Choroid plexus epithelial cell (primary cell): ENCODE measurements around the gene KIT.

Source experiments
- DNase-seq: peaks from one replicate; pipeline ENCODE4 v3.0.0-alpha.2; 2010; ENCODE audit warnings: low read depth
- H3K4me3 ChIP-seq: 2 replicates; pipeline ENCODE4 v1.5.1; 2011; ENCODE audit warnings: low read depth, mild to moderate bottlenecking, control low read depth, low read length, moderate library complexity
- TF ChIP-seq, protein P1 (sequence below): conservative IDR thresholded peaks from 2 replicates; pipeline ENCODE4 v1.5.1; 2011; ENCODE audit warnings: low read depth, mild to moderate bottlenecking, control low read depth, inconsistent platforms, low read length, moderate library complexity

KIT gene

DNA sequence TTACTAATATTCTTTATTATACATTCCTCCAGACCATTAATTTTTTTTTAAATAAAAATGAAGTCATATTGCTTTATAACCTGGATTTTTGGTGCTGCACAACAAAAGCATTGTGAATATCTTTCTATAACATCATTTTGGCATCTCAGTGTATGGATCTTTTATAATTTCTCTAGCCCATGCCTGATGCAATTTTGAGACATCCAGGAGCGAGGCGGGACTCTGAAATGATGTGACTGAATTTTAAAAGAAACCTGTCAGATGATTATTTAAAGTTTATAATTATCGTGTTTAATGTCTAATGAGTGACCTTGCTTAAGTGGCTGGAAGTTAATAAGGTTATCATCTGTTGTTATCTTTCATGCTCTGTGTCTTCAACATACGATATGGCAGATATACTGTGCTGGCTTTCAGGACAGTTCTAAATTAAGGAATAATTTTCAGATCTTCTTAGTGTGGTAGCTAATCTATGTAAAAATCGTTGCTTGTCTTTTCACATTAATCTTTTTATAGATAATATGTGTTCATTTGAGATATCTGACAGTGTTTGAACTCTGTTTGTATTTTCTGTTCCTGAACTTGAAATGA is 58.8 kb downstream of the KIT start:
- DNase-seq: no peak
- TF ChIP-seq, protein P1, sequence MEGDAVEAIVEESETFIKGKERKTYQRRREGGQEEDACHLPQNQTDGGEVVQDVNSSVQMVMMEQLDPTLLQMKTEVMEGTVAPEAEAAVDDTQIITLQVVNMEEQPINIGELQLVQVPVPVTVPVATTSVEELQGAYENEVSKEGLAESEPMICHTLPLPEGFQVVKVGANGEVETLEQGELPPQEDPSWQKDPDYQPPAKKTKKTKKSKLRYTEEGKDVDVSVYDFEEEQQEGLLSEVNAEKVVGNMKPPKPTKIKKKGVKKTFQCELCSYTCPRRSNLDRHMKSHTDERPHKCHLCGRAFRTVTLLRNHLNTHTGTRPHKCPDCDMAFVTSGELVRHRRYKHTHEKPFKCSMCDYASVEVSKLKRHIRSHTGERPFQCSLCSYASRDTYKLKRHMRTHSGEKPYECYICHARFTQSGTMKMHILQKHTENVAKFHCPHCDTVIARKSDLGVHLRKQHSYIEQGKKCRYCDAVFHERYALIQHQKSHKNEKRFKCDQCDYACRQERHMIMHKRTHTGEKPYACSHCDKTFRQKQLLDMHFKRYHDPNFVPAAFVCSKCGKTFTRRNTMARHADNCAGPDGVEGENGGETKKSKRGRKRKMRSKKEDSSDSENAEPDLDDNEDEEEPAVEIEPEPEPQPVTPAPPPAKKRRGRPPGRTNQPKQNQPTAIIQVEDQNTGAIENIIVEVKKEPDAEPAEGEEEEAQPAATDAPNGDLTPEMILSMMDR: no peak
- no peak overlapping the region for H3K4me3 ChIP-seq

DNA sequence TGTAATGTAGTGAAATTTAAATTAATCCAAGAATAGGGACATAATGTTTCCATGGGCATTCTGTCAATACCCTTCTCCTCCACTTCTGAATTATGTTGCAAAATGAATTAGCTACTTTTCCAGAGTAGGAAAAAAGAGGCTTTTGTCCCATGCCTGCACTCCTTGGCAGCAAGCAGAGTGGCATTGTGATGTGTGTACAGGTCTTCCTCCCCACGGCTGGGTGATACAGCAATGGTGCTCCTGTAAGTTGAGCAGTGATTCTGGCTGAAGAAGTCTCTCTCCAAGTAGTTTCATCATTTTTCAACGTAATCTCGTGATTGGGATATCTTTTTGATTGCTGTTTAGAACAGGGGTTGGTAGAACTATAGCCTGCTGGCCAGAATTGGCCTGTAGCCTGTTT is 59.9 kb downstream of the KIT start:
- H3K4me3 ChIP-seq: no peak overlapping the region
- TF ChIP-seq, protein P1: no peak
- no peak for DNase-seq

DNA sequence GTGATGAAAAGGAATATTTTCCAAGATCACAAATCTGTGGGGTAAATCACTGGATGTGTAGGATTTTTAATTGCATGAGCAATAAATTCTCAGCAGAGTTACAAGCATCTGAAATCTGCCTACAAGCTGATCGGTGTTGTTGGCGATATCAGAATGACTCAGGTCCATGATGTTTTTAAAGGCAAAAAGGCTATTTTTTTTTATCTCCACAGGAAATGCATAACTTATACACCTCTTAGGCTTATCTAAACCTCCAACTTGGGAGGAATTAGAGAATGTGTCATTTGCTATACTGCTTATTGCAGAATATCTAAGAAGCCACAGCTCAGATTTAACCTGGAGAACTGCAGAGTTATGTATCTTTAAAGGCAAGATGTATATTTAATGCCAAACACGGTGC is 61.6 kb downstream of the KIT start:
- TF ChIP-seq, protein P1: no peak
- no peak overlapping the region for H3K4me3 ChIP-seq
- peak; percentile 6 for DNase-seq

DNA sequence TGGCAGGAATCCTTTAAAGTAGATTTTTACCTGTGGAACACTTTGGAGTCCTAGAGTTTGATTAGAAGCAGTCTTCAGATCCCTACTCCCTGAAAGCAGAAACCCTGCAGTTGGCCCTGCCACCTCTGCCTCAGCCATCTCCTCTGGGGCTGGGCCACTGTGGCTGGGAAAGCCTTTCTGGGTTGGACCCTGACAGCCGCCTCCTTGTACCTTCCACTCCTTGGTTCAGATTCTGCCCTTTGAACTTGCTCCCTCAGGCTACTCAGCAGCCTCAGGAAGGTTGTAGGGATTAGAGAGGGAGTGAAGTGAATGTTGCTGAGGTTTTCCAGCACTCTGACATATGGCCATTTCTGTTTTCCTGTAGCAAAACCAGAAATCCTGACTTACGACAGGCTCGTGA is 65.5 kb downstream of the KIT start:
- TF ChIP-seq, protein P1: no peak
- no peak overlapping the region for H3K4me3 ChIP-seq
- DNase-seq: no peak

DNA sequence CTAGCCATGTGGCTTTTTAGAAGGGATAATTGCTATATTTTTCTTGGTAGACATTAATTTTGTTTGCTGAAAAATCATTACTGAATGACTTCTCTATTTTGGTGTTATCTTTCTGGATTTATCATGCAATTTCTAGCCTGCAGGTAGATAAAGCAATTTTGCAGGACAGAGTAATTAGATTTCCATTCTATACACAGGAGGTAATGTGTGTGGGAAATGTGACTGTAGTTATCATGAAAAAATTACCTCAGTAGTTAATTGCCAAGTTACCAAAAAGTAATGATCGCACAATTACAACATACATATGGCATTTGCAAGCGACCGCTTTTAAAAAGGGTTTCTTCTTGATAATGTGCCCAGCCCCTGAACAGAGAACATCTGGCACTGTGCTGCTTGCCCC is 66.1 kb downstream of the KIT start:
- DNase-seq: no peak
- TF ChIP-seq, protein P1: no peak
- H3K4me3 ChIP-seq: no peak overlapping the region

DNA sequence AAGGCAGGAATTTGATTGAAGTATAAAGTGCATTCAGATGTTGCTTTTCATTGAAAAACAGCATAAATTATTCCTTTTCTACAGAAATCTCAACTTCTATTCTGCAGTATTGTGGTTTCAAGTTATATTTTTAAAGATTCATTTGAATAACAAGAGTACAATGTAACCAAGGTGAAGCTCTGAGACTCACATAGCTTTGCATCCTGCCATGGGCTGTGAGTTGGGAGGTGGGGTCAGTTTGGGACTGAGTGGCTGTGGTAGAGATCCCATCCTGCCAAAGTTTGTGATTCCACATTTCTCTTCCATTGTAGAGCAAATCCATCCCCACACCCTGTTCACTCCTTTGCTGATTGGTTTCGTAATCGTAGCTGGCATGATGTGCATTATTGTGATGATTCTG is 69.2 kb downstream of the KIT start:
- no peak for DNase-seq
- no peak overlapping the region for H3K4me3 ChIP-seq
- TF ChIP-seq, protein P1: no peak

DNA sequence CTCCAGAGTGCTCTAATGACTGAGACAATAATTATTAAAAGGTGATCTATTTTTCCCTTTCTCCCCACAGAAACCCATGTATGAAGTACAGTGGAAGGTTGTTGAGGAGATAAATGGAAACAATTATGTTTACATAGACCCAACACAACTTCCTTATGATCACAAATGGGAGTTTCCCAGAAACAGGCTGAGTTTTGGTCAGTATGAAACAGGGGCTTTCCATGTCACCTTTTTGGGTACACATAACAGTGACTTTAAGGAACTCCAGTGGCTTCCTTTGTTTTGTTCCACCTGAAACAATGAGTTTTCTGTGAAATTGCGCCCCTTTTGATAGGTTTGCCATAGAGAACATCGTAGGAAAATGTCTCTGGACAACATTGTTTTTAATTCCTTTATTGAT is 69.6 kb downstream of the KIT start:
- TF ChIP-seq, protein P1: no peak
- H3K4me3 ChIP-seq: no peak overlapping the region
- no peak for DNase-seq
